Measurements from ENCODE around the gene SLCO1B3.
"Not testable (repeated sequence)": the region's sequence is repeated elsewhere in the genome, so short reads cannot be mapped to it uniquely, and the experiment has no call there.

Gene SLCO1B3, protein sequence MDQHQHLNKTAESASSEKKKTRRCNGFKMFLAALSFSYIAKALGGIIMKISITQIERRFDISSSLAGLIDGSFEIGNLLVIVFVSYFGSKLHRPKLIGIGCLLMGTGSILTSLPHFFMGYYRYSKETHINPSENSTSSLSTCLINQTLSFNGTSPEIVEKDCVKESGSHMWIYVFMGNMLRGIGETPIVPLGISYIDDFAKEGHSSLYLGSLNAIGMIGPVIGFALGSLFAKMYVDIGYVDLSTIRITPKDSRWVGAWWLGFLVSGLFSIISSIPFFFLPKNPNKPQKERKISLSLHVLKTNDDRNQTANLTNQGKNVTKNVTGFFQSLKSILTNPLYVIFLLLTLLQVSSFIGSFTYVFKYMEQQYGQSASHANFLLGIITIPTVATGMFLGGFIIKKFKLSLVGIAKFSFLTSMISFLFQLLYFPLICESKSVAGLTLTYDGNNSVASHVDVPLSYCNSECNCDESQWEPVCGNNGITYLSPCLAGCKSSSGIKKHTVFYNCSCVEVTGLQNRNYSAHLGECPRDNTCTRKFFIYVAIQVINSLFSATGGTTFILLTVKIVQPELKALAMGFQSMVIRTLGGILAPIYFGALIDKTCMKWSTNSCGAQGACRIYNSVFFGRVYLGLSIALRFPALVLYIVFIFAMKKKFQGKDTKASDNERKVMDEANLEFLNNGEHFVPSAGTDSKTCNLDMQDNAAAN

DNA sequence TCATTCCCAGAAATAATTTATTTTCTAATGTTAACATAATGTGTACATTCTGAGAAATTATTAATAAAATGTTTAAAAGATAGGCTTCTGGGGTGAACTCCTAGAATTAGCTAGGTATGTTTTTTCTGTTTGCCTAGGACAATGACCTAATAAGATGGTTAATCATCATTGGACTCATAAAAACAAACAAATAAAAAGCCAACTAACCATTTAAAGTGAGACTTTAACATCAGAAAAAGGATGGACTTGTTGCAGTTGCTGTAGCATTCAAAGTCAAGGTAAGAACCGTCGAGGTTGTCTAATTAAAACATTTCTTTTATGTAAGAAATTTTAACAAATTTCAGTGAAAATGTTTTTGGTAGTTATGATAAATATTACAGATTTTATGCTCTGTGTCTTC lies at the start of gene SLCO1B3:
Gene SLCO1B3 (plus strand): TSS at position 219 of the 400 bp plus-strand sequence. CDS start 5,034 bp downstream, outside the sequence.
- no peak for DNase-seq

DNA sequence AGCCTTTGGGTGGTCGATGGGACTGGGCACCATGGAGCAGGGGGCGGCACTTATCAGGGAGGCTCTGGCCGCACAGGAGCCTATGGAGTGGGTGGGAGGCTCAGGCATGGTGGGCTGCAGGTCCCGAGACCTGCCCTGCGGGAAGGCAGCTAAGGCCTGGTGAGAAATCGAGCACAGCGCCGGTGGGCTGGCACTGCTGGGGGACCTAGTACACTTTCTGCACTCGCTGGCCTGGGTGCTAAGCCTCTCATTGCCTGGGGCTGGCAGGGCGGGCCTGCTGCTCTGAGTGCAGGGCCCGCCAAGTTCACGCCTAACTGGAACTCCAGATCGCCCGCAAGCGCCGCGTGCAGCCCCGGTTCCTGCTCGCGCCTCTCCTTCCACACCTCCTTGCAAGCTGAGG lies 33.1 kb upstream of the SLCO1B3 start:
- no peak for DNase-seq

DNA sequence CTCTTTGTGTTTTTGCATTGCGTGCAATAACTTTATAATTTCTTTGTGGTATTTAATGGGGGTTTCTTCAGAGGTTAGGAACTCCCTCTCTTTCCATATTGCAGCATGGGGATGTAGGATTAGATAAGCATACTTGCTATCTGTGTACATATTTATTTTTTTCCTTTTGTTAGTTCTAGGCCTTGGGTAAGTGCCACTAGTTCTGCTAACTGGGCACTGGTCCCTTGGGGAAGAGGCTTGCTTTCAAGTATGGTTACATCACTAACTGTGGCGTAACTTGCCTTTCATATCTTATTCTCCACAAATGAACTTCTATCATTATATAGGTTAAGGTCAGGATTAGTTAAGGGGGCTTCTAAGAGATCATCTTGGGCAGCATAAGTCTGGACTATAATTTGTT lies 31.5 kb upstream of the SLCO1B3 start:
- DNase-seq, result no peak

DNA sequence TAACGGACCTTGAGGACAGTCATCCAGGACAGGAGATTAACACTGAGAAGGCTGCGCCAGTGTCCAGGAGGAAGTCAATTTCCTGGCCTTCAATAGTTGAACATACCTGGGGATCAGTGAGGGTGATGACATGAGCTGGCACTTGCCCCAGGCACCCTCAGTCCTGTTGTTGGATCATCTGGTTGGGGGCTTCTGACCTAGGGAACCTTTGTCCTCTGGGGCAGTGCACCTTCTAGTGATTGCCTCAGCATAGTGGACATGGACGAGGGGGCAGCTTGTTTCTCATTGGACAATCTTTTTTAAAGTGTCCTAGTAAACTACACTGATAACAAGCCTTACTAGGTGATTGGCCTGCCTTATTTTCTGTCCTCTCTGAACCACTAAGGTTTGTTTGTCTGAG lies 30.5 kb upstream of the SLCO1B3 start:
- DNase-seq, result not testable (repeated sequence)

DNA sequence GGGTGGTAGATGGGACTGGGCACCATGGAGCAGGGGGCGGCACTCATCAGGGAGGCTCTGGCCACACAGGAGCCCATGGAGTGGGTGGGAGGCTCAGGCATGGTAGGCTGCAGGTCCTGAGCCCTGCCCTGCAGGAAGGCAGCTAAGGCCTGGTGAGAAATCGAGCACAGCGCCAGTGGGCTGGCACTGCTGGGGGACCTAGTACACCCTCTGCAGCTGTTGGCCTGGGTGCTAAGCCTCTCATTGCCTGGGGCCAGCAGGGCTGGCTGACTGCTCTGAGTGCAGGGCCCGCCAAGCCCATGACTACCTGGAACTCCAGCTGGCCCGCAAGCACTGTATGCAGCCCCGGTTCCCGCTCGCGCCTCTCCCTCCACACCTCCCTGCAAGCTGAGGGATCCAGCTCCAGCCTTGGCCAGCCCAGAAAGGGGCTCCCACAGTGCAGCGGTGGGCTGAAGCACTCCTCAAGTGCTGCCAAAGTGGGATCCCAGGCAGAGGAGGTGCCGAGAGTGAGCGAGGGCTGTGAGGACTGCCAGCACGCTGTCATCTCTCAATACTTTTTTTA lies 26.6 kb upstream of the SLCO1B3 start:
- DNase-seq, result not testable (repeated sequence)

DNA sequence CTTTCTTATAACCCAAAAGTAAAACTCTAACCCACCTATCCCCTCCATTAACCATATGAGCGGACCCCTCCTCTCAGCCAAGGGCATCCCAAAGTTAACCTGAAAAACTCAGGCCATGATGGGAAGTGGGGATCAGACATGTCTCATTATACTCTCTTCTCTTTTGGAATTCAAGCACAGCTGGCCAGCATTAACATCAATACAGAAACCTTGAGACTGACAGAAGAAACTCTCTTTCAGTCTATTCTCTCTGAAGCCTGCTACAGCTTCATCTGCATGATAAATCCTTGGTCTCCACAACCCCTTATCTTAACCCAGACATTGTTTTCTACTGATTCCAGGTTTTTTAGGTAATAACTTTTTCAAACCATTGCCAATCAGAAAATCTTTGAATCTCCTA lies 17.5 kb upstream of the SLCO1B3 start:
- DNase-seq, result no peak

DNA sequence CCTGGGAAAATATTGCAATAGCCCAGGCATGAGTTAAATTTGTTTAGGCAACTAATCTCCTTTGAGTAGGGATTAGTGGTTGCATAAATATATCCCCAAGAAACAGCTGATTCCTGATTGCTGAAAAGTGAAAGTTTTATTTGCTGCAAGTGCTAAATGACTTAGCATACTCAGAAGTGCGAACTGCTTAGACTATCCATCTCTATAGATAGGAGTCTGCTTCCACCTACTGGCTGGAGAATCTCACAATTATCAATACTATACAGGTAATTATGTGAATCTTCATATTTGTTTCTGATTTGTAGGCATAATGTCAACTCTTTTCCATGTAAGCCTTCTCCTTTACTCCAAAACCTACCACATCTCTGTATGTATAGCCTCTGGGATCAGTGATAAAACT lies 12.0 kb upstream of the SLCO1B3 start:
- DNase-seq, result no peak

DNA sequence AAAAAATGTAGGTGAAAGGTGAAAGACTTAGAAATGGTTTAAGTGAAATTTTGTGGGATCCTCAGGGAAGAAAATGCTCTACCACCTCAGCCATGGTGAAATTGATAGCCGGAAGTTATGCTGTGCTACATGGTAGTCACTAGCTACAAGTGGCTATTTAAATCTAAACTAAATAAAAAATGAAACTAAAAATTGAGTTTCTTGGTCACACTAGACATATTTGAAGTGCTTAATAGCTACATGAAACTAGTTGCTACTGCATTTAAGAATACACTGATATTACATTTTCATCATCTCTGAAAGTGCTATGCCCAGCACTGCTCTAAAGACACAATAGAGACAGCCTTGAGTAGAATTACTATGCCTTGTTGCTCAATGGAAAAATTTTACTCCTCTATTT lies 10.3 kb upstream of the SLCO1B3 start:
- no peak for DNase-seq

DNA sequence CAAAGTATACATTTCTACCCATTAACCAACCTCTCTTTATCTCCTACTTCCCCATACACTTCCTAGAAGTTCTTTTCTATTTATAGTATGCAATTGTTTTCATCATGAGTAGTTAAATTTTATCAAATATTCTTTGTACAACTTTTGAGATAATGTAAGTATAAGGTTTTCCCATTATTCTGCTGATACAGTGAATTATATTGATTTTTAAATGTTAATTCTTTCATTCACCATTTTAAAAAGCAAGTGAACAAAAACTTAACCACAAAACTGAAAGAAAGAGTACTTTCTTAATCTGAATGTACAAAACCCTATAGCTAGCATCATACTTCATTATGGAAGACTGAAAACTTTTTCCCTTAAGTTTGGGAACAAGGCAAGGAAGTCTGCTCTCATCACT lies 9.5 kb upstream of the SLCO1B3 start:
- no peak for DNase-seq

DNA sequence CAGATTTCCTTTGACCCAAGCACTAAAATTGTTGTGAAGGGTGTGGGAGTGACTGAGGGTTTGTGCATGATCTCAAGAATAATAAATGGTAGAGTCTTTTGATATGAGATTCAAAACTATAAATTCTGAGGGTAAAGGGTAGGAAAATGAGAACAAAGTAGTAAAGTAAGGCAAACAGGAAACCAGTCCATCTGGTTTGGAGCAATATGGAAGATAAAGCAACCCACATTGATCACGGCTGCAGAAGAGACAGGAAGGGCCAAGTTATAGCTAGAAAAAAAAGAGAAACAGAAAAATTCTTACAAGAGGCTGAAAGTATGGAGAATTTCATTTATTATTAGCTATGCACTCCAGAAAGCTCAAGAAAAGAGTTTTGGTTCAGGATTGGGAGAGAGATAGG lies 4.6 kb upstream of the SLCO1B3 start:
- no peak for DNase-seq

DNA sequence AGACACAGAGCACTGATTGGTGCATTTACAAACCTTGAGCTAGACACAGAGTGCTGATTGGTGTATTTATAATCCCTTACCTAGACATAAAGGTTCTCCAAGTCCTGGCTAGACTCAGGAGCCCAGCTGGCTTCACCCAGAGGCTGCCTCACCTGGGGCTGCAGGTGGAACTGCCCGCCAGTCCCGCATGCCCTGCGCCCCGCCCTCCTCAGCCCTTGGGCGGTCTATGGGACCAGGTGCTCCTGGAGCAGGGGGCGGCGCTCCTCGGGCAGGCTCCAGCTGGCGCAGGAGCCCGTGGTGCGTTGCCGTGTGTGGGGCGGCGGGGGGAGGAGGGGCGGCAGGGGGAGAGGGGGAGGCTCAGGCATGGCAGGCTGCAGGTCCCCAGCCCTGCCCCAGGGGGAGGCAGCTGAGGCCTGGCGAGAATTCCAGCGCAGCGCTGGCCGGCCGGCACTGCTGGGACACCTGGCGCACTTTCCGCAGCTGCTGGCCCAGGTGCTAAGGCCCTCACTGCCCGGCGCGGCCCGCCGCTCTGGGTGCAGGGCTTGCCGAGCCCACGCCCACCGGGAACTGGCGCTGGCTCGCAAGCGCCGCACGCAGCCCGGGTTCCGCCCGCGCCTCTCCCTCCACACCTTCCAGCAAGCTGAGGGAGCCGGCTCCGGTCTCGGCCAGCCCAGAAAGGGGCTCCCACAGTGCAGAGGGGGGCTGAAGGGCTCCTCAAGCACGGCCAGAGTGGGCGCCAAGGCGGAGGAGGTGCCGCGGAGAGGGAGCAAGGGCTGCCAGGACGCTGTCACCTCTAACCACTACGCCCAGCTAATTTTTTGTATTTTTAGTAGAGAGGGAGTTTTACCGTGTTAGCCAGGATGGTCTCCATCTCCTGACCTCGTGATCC lies 3.1 kb upstream of the SLCO1B3 start:
- DNase-seq, result no peak

DNA sequence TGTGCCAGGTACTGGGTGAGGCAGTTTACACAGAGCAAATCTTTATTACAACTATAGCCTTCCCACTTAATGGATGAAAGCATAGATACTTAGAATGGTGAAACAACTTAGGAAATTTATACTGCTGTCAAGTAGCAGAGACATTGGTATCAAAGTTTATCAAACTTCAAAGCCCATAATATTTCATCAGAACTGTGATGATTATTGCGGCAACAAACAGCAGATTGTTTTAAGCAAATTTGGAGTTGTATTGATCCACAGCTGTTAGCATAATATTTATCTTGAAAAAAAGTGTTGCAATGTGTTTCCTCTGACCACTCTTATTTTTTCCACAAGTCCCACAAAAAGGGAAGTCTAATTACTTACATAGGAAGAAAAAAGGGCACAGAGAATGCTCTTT lies 2.0 kb upstream of the SLCO1B3 start:
- DNase-seq, result no peak

DNA sequence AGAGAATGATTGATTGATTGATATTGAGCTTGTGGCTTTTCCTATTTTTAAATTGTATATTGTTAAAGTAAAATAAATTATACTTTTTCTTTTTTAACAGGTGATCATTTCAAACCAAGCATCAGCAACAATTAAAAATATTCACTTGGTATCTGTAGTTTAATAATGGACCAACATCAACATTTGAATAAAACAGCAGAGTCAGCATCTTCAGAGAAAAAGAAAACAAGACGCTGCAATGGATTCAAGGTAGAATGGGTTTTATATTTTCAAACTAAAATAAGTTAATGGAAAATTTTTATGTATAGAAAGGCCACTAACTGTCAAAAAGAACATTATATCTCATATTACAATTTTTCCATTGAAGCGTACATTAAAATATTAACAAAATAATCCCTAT lies 5.1 kb downstream of the SLCO1B3 start:
- DNase-seq, result no peak

DNA sequence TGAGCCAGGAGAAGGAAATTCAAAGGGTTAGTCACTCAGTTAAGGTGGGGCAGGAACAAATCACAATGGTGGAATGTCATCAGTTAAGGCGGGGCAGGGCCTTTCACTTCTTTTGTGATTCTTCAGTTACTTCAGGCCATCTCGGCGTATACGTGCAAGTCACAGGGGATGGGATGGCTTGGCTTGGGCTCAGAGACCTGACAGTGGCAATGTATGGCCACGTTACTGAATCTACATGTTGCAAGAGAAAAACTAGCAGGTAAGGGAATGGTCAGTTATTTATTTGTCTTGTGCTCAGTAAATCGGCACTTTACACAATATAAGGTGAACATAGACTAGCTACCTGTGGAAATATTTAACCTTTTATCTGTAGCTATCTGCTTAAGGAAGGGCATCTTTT lies 11.9 kb downstream of the SLCO1B3 start:
- DNase-seq, result no peak

DNA sequence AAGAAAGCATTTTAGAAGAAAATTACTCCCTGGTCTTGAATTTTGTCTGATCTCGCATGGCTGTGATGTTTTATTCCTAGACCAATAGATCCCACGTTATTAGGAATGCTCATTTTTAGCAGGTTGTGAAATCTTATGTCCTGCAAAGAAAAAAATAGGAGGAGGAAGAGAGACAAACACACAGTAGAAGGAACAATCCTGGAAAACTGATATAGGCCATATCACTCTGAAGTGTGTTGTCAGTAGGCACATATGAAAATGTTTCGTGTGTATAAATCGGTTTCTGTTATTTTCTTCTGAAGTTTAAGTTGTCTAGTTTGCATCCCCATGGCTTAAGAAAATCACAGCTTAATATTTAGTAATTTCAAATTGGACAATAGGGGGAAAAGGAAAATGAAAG lies 12.4 kb downstream of the SLCO1B3 start:
- no peak for DNase-seq

DNA sequence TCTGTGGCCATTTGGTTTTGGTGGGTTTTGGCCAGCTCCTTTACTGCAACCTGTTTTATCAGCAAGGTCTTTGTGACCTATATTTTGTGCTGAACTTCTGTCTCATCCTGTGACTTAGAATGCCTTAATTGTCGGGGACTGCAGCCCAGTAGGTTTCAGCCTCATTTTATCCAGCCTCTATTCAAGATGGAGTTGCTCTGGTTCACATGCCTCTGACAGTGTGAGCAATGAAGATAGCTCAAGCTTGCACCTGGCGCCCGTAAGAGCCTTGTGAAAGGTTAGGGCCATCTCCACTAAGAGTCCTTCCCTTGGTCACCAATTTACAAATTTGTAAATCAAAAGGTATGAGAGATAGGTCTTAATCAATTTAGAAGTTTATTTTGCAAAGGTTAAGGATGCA lies 19.4 kb downstream of the SLCO1B3 start:
- no peak for DNase-seq

DNA sequence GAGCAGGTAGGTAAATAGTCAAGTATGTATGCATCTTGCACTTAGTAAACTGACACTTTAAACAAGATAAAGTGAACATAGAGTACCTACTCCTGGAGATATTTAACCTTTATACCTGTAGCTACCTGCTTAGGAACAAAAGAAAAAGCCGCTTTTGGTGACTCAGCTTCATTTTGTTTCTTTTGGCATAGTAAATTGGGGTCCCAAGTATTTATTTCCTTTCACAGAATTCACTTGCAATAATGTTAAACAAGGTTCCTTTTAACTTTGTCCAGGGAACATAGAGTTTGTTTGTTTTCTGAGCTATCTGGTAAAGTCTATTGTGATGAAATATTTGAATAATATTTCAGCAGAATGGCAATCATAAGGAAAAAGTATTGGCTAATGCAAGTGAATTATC lies 20.0 kb downstream of the SLCO1B3 start:
- no peak for DNase-seq

DNA sequence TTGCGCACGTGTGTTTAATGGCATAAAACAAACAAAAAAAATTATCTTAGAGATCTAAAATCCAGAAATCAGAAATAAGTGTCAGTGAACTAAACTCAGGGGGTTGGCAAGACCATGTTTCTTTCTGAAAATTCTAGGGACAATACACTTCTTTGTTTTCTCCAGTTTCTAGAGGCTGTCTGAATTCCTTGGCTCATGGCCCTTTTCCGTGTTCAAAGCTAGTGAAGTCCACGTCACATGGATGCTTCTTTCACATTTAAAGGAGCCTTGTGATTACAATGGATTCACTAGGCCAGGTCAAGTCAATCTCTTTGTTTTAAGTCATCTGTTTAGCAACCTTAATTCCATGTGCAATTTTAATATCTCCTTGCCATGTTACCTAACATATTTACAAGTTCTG lies 22.4 kb downstream of the SLCO1B3 start:
- DNase-seq, result no peak

DNA sequence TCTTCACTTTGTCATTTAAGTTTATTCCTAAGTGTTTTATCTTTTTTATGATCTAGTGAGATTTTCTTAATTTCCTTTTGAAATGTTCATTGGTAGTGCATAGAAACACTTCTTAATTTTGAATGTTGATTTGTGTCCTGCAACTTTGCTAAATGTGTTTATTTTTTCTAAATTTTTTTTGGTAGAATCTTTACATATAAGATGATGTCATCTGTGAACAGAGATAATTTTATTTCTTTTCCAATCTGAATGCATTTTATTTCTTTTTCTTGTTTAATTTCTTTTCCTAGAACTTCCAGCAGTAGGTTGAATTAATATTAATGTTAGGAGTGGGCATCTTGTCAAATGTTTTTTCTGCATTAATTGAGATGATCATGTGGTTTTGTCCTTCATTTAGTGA lies 42.1 kb downstream of the SLCO1B3 start:
- DNase-seq, result no peak

DNA sequence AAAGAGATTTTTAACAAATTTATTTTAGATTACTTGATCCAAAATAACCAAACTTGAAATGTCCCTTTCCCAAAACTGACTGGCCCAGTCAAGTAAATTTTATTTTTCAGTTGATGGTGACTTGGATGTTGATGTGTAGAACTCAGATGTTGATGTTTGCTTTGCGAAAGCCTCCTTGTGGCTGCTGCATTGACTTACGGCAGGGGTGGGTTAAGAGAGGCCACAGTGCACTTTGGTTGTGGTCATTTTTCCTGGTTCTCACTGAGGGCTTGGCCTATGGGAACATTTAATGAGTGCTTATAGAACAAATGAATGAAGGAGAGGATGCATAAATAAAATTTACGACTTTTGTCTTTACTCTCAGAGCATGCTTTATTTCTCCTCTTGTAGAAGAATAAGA lies 52.6 kb downstream of the SLCO1B3 start:
- DNase-seq, result no peak

DNA sequence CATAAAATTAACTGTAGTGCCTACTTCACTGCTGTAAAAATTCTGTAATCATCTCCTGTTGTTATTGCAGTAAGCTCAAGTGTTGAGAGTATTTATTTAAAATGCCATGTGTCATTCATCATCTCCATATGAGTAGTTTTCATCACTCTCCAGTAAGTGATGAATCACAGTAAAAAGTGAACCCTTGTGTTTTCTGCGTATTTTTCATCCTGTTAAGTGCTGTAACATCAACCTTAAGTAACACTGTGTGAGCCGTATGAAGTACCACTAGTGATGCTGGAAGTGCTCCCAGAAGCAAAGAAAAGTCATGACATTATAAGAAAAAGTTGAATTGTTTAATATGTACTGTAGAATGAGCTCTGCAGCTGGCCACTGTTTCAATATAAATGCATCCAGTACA lies 55.4 kb downstream of the SLCO1B3 start:
- DNase-seq, result no peak

DNA sequence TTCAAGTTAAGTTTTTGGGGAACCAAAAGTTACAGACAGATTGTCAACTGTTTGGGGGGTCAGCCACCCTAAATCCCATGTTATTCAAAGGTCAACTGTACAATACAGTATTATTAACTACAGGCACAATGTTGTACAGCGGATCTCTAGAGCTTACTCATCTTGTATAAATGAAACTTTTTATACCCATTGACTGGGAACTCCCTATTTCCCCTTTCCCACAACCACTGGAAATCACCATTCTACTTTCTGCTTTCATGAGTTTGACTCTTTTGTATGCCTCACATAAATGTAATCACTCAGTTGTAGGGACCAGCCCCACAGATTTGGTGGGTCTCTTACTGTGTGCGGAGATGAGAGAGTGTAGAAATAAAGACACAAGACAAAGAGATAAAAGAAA lies 57.8 kb downstream of the SLCO1B3 start:
- no peak for DNase-seq

DNA sequence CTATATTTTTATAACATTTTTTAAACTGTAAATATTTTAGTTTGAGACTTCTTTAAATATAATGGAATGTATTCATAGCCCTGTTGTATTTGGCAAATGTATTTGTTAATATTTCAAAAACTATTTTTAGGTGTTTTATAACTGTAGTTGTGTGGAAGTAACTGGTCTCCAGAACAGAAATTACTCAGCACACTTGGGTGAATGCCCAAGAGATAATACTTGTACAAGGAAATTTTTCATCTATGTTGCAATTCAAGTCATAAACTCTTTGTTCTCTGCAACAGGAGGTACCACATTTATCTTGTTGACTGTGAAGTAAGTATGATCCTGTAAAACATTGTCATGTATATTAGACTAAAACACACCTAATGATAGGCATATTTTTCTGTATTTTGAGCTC lies 72.8 kb downstream of the SLCO1B3 start:
- no peak for DNase-seq

Data from NCI-H446 treated with DMSO at 0.1 percent for 48 hours (cell line).